ENCODE data around the gene SYNE3. TPM values are rescaled to one million over a fixed set of nuclear protein-coding genes. Genes with fewer than 3 reads are reported as not detected.

SYNE3 gene
- total RNA-seq, 1 donor from 2014 or later = 105 TPM

DNA sequence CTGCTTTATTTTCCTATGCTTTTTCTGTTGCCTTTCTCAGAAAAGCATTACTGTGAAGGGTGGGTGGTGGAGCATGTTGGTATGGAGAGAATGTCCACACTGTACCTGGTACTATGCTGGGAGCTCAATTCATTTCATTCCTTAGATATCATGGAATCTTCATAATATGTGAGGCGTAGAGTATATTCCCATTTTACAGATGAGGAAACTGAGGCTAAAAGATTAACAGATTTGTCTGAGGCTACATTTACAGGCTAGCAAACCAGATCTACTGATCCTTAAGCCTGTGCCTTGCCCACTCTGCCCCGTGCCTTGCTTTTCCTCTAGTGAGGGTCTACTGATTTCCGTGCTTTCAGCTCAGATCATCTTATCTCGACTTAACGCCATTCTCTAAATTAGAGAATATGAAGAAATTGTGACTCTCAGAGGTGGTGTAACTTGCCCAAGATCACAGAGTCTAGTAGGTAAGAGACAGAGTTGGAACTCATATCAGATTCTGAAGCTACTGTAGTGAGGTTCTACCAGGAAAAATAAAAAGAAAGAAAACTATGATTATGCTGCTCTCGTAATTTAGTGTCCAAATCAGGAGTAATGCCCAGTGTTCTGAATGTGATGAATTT, 23.9 kb upstream of the SYNE3 start:
- TF ChIP-seq, protein P1, sequence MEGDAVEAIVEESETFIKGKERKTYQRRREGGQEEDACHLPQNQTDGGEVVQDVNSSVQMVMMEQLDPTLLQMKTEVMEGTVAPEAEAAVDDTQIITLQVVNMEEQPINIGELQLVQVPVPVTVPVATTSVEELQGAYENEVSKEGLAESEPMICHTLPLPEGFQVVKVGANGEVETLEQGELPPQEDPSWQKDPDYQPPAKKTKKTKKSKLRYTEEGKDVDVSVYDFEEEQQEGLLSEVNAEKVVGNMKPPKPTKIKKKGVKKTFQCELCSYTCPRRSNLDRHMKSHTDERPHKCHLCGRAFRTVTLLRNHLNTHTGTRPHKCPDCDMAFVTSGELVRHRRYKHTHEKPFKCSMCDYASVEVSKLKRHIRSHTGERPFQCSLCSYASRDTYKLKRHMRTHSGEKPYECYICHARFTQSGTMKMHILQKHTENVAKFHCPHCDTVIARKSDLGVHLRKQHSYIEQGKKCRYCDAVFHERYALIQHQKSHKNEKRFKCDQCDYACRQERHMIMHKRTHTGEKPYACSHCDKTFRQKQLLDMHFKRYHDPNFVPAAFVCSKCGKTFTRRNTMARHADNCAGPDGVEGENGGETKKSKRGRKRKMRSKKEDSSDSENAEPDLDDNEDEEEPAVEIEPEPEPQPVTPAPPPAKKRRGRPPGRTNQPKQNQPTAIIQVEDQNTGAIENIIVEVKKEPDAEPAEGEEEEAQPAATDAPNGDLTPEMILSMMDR (IDR thresholded peaks at IDR 0.05) = no peak
- Mint-ChIP-seq H3K27me3 (ENCODE audit: unreplicated experiment) (no peaks in the 10 kb centered on the region), H3K36me3 (ENCODE audit: unreplicated experiment) (peaks cover 13% of the 10 kb centered on the region), H3K4me3 (ENCODE audit: unreplicated experiment) (no peak overlapping the region), H3K4me1 (ENCODE audit: unreplicated experiment) (peaks cover 49% of the 10 kb centered on the region), H3K9me3 (ENCODE audit: unreplicated experiment) (no peaks in the 10 kb centered on the region), H3K27ac (ENCODE audit: unreplicated experiment) (no peak overlapping the region)
- no peak for DNase-seq (ENCODE audit: extremely low spot score, unreplicated experiment)

DNA sequence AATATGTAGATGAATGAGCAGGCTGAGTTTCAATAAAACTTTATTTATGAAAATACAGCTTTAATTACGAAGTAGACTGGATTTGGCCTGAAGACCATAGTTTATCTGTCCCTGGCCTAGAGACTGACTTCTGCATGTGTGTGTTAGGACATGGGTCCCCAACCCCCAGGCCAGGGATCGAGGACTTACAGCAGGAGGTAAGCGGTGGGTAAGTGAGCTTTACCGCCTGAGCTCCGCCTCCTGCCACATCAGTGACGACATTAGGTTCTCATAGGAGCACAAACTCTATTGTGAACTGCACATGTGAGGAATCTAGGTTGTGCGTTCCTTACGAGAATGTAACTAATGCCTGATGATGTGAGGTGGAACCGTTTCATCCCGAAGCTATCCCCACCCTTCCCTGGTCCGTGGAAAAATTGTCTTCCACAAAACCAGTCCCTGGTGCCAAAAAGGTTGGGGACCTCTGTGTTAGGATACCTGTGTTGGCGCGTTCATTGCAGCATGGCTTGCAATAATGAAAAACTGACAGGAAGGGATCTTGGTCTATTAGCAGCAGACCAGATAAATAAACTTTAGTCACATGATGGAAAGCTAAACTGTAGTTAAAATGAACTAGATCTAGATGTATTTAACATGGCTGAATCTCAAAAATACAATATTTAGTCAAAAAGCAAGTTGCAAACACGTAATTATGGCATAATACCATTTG, 22.5 kb upstream of the SYNE3 start:
- no peaks in the 10 kb centered on the region for H3K9me3 Mint-ChIP-seq (ENCODE audit: unreplicated experiment)
- peaks cover 2% of the 10 kb centered on the region for H3K36me3 Mint-ChIP-seq (ENCODE audit: unreplicated experiment)
- DNase-seq (ENCODE audit: extremely low spot score, unreplicated experiment) = no peak
- H3K27ac Mint-ChIP-seq (ENCODE audit: unreplicated experiment) = no peak overlapping the region
- H3K27me3 Mint-ChIP-seq (ENCODE audit: unreplicated experiment) = no peaks in the 10 kb centered on the region
- peaks cover 38% of the 10 kb centered on the region for H3K4me1 Mint-ChIP-seq (ENCODE audit: unreplicated experiment)
- TF ChIP-seq, protein P1 (IDR thresholded peaks at IDR 0.05) = no peak
- no peak overlapping the region for H3K4me3 Mint-ChIP-seq (ENCODE audit: unreplicated experiment)

DNA sequence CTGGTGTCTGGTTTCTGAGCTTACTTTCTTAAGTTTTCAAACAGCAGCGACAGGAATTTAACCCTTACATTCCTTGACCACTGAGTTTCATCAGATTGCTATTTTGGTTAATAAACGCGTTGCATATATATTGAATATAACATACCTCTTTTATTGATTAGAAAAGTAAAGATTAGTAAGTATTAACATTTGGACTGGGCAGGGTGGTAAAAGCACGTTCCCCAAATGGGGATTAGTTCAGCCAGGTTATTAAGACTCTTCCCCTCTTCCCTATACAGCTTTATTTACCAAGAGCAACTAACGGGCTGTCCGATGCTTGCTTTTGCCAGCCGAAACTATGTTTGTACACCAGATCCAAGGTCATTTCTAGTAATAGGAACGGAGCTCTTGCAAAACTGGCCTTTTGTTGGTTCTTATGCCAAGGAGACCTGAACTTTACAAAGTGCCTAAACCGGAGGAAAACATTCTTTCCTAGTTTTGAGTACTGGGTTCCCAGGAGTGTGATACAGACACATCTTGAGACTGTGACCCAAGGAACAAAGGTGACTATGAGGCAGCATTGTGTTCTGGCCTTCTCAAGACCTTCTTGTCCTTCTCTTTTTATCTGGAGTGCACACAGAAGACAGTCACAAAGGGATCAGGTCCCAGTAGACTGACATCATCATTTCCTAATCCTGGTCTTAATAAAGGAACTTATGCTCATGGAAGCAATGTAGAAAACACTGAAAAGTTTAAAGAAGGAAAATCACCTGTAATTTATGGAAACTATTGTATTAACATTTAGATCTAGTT, 21.0 kb upstream of the SYNE3 start:
- Mint-ChIP-seq H3K9me3 (ENCODE audit: unreplicated experiment) (no peaks in the 10 kb centered on the region), H3K36me3 (ENCODE audit: unreplicated experiment) (no peaks in the 10 kb centered on the region), H3K4me1 (ENCODE audit: unreplicated experiment) (peaks cover 51% of the 10 kb centered on the region), H3K4me3 (ENCODE audit: unreplicated experiment) (peak overlapping the region; percentile 97), H3K27me3 (ENCODE audit: unreplicated experiment) (no peaks in the 10 kb centered on the region), H3K27ac (ENCODE audit: unreplicated experiment) (no peak overlapping the region)
- TF ChIP-seq, protein P1 (IDR thresholded peaks at IDR 0.05) = no peak
- no peak for DNase-seq (ENCODE audit: extremely low spot score, unreplicated experiment)

DNA sequence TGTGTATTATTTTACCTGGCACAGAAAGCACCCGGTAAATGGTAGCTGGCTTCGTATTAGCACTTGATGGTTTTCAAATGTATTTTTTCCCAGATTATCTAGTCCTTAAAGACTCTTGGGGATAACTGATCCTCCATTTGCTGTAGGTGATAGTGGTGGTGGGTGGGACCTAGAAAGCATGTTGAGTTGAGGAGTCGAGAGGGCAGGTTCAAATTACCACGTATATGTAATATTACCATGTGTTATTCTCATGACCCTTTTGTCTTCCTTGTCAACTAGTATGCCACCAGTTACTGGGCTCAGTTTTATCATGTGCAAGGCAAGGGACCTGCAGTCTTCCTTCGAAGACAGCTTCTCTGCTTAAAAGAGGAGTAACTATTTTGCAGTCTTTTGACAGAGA, 20.2 kb upstream of the SYNE3 start:
- H3K9me3 Mint-ChIP-seq (ENCODE audit: unreplicated experiment) = no peaks in the 10 kb centered on the region
- H3K4me1 Mint-ChIP-seq (ENCODE audit: unreplicated experiment) = peaks cover 58% of the 10 kb centered on the region
- H3K4me3 Mint-ChIP-seq (ENCODE audit: unreplicated experiment) = peak overlapping the region; percentile 97
- H3K27ac Mint-ChIP-seq (ENCODE audit: unreplicated experiment) = no peak overlapping the region
- no peak for DNase-seq (ENCODE audit: extremely low spot score, unreplicated experiment)
- no peaks in the 10 kb centered on the region for H3K36me3 Mint-ChIP-seq (ENCODE audit: unreplicated experiment)
- TF ChIP-seq, protein P1 (IDR thresholded peaks at IDR 0.05) = no peak
- no peaks in the 10 kb centered on the region for H3K27me3 Mint-ChIP-seq (ENCODE audit: unreplicated experiment)

Data from osteocyte (in vitro differentiated cells).